NOMO-1 treated with dmso at 0.1 percent for 144 hours (cell line): ENCODE results near the gene ABCA1.
"Not testable (repeated sequence)": the region's sequence is repeated elsewhere in the genome, so short reads cannot be mapped to it uniquely, and the experiment has no call there.

Experiments
- DNase-seq: peaks from one replicate; lab custom pipeline; 2025; ENCODE audit not compliant: unreplicated experiment; lab: John Stamatoyannopoulos, UW

The ABCA1 gene

GRCh38 chr9:104769655-104770054, 158.3 kb downstream of the ABCA1 start:
- DNase-seq = no peak

- not testable (repeated sequence) for DNase-seq
Measured at GRCh38 chr9:104769029-104769428, 158.9 kb downstream of the ABCA1 start.

GRCh38 chr9:104767507-104767906, 160.4 kb downstream of the ABCA1 start:
- DNase-seq = no peak

- DNase-seq = no peak
Measured at GRCh38 chr9:104766025-104766424, 161.9 kb downstream of the ABCA1 start.

- no peak for DNase-seq
Measured at GRCh38 chr9:104765138-104765537, 162.8 kb downstream of the ABCA1 start.

GRCh38 chr9:104758974-104759373, 169.0 kb downstream of the ABCA1 start:
- DNase-seq = no peak

GRCh38 chr9:104750185-104750767, 177.7 kb downstream of the ABCA1 start:
- DNase-seq = no peak

- no peak for DNase-seq
Measured at GRCh38 chr9:104748359-104749031, 179.5 kb downstream of the ABCA1 start.

GRCh38 chr9:104747565-104748358, 180.2 kb downstream of the ABCA1 start, which contains the start of gene NIPSNAP3A:
NIPSNAP3A (plus strand) TSS chr9:104747683; CDS start chr9:104747793, 110 bp downstream.
- peak; percentile 87 for DNase-seq

GRCh38 chr9:104747245-104747564, 180.8 kb downstream of the ABCA1 start:
- no peak for DNase-seq

GRCh38 chr9:104746798-104747197, 181.2 kb downstream of the ABCA1 start:
- DNase-seq = no peak

- no peak for DNase-seq
Measured at GRCh38 chr9:104746285-104746684, 181.7 kb downstream of the ABCA1 start.

GRCh38 chr9:104745852-104746251, 182.1 kb downstream of the ABCA1 start:
- no peak for DNase-seq

GRCh38 chr9:104743376-104743985, 184.5 kb downstream of the ABCA1 start:
- peak; percentile 53 for DNase-seq

GRCh38 chr9:104740621-104741020, 187.3 kb downstream of the ABCA1 start:
- DNase-seq = no peak

GRCh38 chr9:104738452-104738851, 189.5 kb downstream of the ABCA1 start:
- no peak for DNase-seq
